GM21367 (cell line): ENCODE data around the gene SRSF1.
"Not testable (repeated sequence)": the region's sequence is repeated elsewhere in the genome, so short reads cannot be mapped to it uniquely, and the experiment has no call there.

Experiments used
- ATAC-seq: cut with Tn5 transposase; IDR thresholded peaks from one replicate; pipeline ENCODE4 v1.9.1; 2021; ENCODE audit not compliant: unreplicated experiment

Gene SRSF1

DNA sequence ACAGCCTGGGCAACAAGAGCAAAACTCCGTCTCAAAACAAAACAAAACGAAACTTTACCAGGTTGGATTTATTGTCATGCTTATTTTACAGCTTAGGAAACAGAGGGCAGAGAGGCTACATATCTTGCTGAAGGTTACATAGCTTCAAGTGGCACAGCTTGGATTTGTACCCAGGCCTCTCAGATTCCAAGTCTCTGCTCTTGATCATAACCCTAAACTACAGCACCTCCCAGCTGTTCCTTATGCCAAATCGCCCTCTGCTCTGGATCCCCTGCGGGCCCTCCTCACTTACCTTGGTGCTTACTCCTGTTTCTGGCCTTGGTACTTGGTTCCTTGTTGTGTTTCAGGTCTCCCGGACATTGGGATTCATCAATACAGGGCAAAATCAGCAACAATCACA, 40.2 kb downstream of the SRSF1 start:
- no peak for ATAC-seq

DNA sequence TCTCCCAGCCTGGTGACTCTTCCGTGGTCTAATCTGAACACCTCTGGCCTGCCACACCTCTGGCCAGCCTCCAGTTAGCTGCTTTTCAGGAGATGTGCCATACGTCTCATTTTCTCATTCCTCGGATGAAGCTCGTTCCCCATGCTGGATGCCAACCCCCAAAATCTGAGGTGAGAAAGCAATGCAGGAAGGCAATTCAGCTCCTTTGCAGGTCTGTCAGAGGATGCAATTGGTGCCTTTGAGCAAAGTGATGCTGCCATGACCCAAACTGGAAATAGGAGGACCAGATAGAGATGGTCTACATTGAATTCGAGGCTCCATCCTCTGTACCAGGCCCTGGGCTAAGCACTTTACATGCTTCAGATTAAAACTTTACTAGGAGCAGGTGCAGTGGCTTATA, 40.8 kb downstream of the SRSF1 start:
- no peak for ATAC-seq

- no peak for ATAC-seq
These were observed 41.4 kb downstream of the SRSF1 start for GRCh38 chr17:57965521-57966160.

GRCh38 chr17:57963149-57963511, 43.9 kb downstream of the SRSF1 start:
- ATAC-seq = no peak

DNA sequence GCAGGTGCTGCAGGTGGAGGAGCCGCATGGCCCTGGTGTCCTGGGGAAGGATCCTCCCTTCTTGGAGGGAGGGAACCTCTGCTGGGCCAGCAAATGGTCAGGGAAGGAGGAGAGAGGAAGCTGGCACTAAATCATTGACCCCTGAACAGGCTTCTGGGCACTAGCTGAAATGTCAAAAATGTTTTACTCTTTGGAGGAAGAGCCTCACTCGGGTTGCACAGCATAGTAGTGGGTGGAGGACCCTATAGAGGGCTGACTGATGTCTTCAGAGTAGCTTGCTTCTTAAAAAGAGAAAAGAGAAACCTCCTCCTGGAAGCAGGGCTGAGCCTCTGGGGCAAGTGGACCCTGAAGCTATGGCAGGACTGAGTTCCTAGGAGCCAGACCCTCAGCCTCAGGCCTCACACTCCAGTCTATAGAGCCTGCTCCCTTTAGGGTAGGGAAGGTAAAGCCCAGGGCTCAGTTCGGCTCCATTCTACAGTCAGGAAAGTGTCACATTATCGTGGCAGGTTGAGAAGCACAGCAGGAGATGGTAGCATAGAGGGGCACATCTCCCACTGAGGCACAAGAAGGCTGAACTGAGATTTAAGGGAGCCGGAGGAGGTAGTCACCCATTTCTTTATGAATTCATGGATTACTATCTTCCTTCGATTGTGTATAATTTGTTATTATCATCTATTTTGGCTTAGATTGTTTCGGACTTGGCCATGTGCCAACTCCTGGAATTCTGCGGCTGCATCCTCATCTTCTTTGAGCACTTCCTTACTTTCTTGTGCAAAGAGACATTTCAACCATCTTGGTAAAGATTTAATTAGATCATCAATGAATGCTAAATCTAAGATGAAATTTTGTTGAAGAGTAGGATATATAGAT, 44.5 kb downstream of the SRSF1 start:
- no peak for ATAC-seq

- no peak for ATAC-seq
These were observed 47.1 kb downstream of the SRSF1 start for GRCh38 chr17:57959929-57960328.

DNA sequence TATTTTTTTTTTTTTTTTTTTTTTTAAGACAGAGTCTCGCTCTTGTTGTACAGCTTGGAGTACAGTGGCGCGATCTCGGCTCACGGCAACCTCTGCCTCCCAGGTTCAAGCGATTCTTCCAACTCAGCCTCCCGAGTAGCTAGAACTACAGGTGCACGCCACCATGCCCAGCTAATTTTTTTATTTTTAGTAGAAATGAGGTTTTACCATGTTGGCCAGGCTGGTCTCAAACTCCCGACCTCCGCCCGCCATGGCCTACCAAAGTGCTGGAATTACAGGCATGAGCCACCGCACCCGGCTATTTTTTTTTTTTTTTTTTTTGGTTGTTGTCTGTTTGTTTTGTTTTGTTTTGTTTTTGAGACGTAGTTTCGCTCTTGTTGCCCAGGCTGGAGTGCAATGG, 48.7 kb downstream of the SRSF1 start:
- not testable (repeated sequence) for ATAC-seq

DNA sequence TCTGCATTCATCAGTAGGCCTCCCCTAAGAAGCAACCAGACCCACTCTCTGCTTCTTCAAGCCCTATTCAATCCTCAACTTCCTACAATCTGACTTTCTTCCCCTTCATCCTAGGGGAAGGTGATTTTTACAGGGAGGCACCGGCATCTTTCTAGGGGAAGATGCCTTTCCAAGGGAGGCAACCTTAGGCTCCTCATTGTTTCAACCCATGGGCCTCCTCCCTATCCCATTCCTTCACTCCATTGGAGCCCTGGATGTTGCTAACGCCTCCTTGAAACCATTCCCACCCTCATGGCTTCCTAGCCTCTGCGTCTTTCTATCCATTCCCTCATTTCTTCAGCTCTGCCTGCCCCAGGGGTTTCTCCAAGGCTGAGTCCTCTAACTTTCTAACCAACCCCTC, 49.2 kb downstream of the SRSF1 start:
- ATAC-seq = no peak

DNA sequence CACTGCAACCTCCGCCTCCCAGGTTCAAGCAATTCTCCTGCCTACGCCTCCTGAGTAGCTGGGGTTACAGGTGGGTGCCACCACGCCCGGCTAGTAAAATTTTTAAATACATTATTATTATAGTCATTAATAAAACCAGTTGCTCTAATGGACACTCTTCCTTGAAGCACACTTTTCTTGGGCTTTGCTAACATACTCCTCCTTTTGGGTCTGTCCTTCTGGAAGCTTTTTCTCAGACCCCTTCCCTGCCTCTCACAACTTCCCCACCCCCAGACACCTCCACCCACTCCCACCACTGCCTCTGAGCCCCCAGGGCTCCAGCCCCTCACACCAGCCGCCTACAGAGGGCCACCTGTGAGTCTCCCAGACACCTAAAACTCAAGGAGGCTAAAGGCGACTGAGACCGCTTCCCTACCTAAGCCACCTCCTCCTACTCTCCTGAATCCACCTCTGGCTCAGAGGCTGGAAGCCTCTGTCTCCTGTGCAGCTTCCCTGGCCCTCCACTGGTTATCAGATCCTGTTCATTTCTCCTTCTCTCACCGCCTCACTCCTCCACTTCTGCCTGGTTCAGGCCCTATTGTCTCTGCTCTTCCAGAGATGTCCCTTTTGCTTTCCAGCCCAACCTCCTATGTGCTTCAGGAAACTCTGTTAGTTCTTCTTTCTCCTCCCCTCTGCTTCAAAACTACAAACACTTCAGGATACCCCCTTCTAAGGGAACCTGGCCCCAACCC, 49.8 kb downstream of the SRSF1 start:
- ATAC-seq = no peak

GRCh38 chr17:57956291-57957119, 50.5 kb downstream of the SRSF1 start:
- ATAC-seq = no peak

DNA sequence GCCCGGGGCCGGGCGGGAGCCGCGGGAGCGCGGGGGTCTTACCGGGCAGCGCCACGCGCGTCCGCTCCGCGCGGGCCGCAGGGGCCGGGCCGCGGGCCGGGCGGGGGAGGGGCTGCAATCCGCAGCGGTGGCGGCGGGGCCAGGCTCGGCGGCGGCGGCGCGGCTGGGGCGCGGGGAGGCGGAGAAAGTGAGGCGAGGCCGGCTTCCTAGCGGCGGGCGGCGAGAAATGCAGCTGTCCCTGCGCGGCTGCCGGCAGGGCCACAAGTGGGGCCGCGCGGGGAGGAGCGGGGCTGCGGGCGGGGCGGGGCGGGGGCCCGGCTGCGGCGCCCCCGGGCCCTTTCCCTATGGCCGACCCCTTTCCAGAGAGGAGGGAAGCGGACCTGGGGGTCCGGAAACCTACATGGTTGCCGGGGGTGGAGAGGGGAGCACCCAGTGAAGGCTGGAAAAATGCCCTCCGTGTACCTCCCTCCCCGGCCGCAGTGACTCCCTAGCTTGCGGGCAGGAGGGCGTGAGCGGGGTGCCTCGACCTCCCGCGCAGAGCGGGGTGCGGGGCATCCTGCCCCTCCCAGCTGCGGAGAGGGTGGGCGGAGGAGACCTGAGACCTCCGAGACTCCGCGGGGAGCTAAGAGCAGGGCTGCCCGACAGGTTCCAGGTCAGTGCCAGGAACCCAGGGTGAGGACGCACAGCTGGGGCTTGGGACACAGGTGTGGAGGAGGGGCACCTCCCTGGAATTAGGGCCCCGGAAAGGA, 51.7 kb downstream of the SRSF1 start, which contains the start of gene CUEDC1:
Gene CUEDC1 (minus strand): TSS at position 230 of the 749 bp plus-strand sequence. CDS start 69,848 bp downstream, outside the sequence.
- ATAC-seq = no peak

DNA sequence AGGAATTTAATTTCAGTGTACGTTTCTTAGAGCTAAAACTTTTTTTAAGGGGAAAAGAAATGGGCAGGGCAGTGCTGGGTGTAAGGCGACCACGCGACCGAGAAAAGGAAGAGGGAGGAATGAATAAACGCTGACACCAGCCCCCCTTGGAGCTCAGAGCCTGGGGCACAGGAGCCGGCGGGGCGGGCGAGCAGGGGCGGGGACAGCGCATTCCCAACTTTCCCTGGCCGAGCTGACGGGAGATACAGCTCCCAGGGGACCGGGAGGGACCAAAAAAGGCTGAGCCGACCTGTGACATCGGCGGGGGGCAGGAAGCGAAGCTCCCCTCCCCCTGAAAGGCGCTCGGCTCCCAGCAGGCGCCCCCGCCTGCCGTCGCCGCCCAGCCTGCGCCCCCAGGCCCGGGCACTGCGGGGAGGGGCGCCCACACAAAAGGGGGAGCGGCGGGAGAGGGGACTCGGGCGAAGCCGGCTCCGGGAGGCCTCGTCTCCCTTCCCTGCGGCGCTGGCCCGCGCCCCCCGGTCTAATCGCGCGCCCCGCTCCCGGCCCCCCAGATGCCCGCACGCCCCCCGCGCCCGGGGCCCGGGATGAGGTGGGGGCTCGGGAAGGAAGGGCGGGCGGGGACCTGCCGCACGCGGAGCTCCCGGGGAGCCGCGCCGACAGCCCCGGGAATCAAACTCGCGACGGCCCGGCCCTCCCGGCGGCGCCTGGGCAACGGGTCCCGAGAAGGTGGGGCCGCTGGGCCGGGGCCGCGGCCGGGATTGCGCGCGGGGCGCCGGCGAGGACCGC, 52.5 kb downstream of the SRSF1 start:
- no peak for ATAC-seq

DNA sequence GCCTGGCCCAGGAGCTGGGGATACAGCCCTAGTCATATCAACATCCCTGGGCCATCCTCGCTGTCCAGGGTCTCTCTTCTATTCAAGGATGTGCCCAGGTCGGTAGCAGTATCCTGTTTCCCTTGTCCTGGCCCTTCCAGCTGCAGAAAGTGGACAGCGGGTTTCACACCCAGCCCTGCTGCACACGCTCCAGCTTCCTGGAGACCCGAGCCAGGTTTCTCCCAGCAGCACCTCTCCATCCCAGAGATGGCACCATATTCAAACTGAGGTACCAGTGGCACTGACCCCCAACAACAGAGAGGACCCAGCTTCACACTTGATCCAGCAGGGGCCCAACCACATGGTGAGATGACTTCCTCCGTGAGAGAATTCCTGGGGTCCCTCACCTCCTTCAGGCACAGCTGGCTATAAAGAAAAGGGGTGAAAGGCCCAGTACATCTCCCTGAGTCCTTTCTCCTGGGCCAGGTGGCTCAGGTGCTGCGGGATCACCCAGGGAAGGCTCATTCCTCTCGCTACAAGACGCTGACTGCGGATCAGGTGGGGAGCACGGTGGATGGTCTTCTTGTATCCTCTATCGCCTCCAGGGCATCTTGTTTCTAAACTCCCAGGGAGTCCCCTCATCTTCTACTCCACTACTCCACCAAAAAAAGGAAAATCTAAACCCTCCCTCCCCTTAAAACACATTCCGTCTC, 53.2 kb downstream of the SRSF1 start:
- ATAC-seq = no peak
